ENCODE measurements around the gene BCL6B.

DNA sequence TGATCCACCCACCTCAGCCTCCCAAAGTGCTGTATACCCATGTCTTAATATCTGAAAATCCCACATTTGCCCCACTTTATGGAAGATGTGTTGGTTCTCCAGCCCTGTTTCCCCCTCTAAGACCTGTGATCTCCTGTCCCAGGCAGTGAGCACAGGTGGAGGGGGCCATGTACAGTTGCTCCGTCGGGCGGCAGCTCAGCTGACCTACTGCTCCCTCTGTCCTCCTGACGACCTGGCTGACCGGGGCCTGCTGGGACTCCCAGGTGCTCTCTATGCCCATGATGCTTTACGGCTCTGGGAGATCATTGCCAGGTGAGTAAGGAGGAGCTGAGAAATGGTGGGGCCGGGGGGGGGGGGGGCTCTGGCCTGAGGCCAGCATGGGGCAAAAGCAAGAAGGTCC lies 17.1 kb upstream of the BCL6B start:
- TF ChIP-seq TAF1 (IDR thresholded peaks at IDR 0.05; ENCODE audit: borderline replicate concordance, low read depth, low read length) (no peak), MEF2A (IDR thresholded peaks at IDR 0.05; ENCODE audit: insufficient read depth, low read depth, low read length) (no peak), JUND (IDR thresholded peaks at IDR 0.05; ENCODE audit: low read depth, low read length) (no peak), EZH2 (IDR thresholded peaks at IDR 0.05; ENCODE audit: borderline replicate concordance, control insufficient read depth, low read depth, low read length) (no peak), YY1 (IDR thresholded peaks at IDR 0.05; ENCODE audit: low read depth, low read length) (no peak), RCOR1 (conservative IDR thresholded peaks at IDR 0.05; ENCODE audit: low read depth, low read length) (no peak), PML (IDR thresholded peaks at IDR 0.05; ENCODE audit: low read length) (no peak), MTA2 (IDR thresholded peaks at IDR 0.05; ENCODE audit: low read depth) (no peak), JUNB (IDR thresholded peaks at IDR 0.05) (no peak)
- TF ChIP-seq, protein P1, sequence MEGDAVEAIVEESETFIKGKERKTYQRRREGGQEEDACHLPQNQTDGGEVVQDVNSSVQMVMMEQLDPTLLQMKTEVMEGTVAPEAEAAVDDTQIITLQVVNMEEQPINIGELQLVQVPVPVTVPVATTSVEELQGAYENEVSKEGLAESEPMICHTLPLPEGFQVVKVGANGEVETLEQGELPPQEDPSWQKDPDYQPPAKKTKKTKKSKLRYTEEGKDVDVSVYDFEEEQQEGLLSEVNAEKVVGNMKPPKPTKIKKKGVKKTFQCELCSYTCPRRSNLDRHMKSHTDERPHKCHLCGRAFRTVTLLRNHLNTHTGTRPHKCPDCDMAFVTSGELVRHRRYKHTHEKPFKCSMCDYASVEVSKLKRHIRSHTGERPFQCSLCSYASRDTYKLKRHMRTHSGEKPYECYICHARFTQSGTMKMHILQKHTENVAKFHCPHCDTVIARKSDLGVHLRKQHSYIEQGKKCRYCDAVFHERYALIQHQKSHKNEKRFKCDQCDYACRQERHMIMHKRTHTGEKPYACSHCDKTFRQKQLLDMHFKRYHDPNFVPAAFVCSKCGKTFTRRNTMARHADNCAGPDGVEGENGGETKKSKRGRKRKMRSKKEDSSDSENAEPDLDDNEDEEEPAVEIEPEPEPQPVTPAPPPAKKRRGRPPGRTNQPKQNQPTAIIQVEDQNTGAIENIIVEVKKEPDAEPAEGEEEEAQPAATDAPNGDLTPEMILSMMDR (IDR thresholded peaks at IDR 0.05 in 2 of 3, conservative IDR thresholded peaks at IDR 0.05 in 1 of 3; ENCODE audit: control insufficient read depth in 2 of 3, extremely low read depth in 1 of 3, insufficient read depth in 1 of 3, low read depth in 3 of 3, low read length in 3 of 3): no peak
- TF ChIP-seq, protein P2, sequence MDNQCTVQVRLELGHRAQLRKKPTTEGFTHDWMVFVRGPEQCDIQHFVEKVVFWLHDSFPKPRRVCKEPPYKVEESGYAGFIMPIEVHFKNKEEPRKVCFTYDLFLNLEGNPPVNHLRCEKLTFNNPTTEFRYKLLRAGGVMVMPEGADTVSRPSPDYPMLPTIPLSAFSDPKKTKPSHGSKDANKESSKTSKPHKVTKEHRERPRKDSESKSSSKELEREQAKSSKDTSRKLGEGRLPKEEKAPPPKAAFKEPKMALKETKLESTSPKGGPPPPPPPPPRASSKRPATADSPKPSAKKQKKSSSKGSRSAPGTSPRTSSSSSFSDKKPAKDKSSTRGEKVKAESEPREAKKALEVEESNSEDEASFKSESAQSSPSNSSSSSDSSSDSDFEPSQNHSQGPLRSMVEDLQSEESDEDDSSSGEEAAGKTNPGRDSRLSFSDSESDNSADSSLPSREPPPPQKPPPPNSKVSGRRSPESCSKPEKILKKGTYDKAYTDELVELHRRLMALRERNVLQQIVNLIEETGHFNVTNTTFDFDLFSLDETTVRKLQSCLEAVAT (IDR thresholded peaks at IDR 0.05): no peak
- TF ChIP-seq, protein P3, sequence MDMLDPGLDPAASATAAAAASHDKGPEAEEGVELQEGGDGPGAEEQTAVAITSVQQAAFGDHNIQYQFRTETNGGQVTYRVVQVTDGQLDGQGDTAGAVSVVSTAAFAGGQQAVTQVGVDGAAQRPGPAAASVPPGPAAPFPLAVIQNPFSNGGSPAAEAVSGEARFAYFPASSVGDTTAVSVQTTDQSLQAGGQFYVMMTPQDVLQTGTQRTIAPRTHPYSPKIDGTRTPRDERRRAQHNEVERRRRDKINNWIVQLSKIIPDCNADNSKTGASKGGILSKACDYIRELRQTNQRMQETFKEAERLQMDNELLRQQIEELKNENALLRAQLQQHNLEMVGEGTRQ (IDR thresholded peaks at IDR 0.05; ENCODE audit: borderline replicate concordance, low read depth, low read length): no peak

All from GM12878 (cell line).